HCT116 (cell line): ENCODE measurements around the gene CRTC1. TPM values are rescaled to one million over a fixed set of nuclear protein-coding genes. Genes with fewer than 3 reads are reported as not detected.

Experiments used
- ATAC-seq: fragments of 200-7000 bp; cut with Tn5 transposase; 2 replicates; pipeline ENCODE4 v1.9.1; 2020; ENCODE audit warnings: mild to moderate bottlenecking, moderate library complexity
- BruUV-seq: library from RNA; stranded (reverse); fragments of 400-500 nt; replicated peaks from 2 replicates; lab custom pipeline; 2021; lab: Mats Ljungman, UMichigan
- CTCF ChIA-PET: fragments of 300-600 bp; sonication (Branson Sonifier 250); formaldehyde crosslinking; loops from one replicate; lab custom pipeline; 2021; ENCODE audit warnings: antibody characterized with exemption; lab: Charles Lee
- POLR2A ChIA-PET: fragments of 300-600, 350-600 bp; sonication (Branson Sonifier 250); formaldehyde crosslinking; loops from one replicate; lab custom pipeline; 2021; ENCODE audit warnings: antibody characterized with exemption; lab: Charles Lee
- RAD21 ChIA-PET, 2 experiments: fragments of 300-600 bp; sonication (Branson Sonifier 250); formaldehyde crosslinking; loops; one replicate each; lab custom pipeline; 2023; ENCODE audit warnings: low total read pairs in 2 of 2; ENCODE audit not compliant: uncharacterized antibody in 2 of 2, unreplicated experiment in 2 of 2, low non-redundant PET in 1 of 2; lab: Charles Lee
- DNase-seq: peaks from one replicate; pipeline ENCODE4 v3.0.0-alpha.2; 2010; ENCODE audit warnings: low read depth, low spot score
- H2AFZ ChIP-seq: fragments of 200-600 bp; shearing (Covaris generic), sonication (generic); 2 replicates; pipeline ENCODE4 v1.6.1; 2017; ENCODE audit warnings: low read depth, mixed run types, mixed read lengths, antibody characterized with exemption, low read length; ENCODE audit not compliant: poor library complexity, severe bottlenecking
- H3K27ac ChIP-seq: 2 replicates; pipeline ENCODE4 v1.5.1; 2012; ENCODE audit warnings: low read depth, low read length
- H3K27me3 ChIP-seq: fragments of 200-600 bp; sonication (generic); 2 replicates; pipeline ENCODE4 v1.6.1; 2016; ENCODE audit warnings: mixed run types, low read length, mixed read lengths; ENCODE audit not compliant: insufficient read depth
- H3K36me3 ChIP-seq, 2 experiments: fragments of 200-500 bp in 1 of 2; fragments of 200-600 bp in 1 of 2; sonication (Bioruptor generic) in 1 of 2; sonication (generic) in 1 of 2; 2 replicates each; pipeline versions ENCODE4 v1.5.1 to v1.6.1; 2014 to 2016; ENCODE audit warnings: low read length in 2 of 2, inconsistent platforms in 1 of 2, mixed read lengths in 1 of 2, mixed run types in 1 of 2; ENCODE audit not compliant: insufficient read depth in 2 of 2, control insufficient read depth in 1 of 2
- H3K4me1 ChIP-seq, 2 experiments: fragments of 200-600 bp in 1 of 2; sonication (generic) in 1 of 2; 2 replicates each; pipeline versions ENCODE4 v1.5.1 to v1.6.1; 2012 to 2017; ENCODE audit warnings: low read length in 2 of 2, inconsistent platforms in 1 of 2, mild to moderate bottlenecking in 1 of 2, mixed read lengths in 1 of 2, mixed run types in 1 of 2, moderate library complexity in 1 of 2; ENCODE audit not compliant: insufficient read depth in 2 of 2, control insufficient read depth in 1 of 2
- H3K4me2 ChIP-seq: fragments of 200-600 bp; sonication (generic); 2 replicates; pipeline ENCODE4 v1.6.1; 2017; ENCODE audit warnings: mixed run types, low read length, mixed read lengths
- H3K4me3 ChIP-seq, 2 experiments: fragments of 200-600 bp in 1 of 2; sonication (generic) in 1 of 2; replicated peaks in 1 of 2; 2 replicates each; pipeline ENCODE4 v1.5.1; 2011 to 2016; ENCODE audit warnings: low read length in 2 of 2, control low read depth in 1 of 2, low read depth in 1 of 2, mild to moderate bottlenecking in 1 of 2, mixed read lengths in 1 of 2, mixed run types in 1 of 2
- H3K79me2 ChIP-seq: fragments of 200-600 bp; sonication (generic); 2 replicates; pipeline ENCODE4 v1.6.1; 2017; ENCODE audit warnings: mild to moderate bottlenecking, mixed run types, low read length, moderate library complexity, mixed read lengths; ENCODE audit not compliant: insufficient read depth
- H3K9ac ChIP-seq: fragments of 200-600 bp; sonication (generic); 2 replicates; pipeline ENCODE4 v1.6.1; 2016; ENCODE audit warnings: low read length, mixed read lengths
- H3K9me2 ChIP-seq: fragments of 200-600 bp; sonication (generic), shearing (Covaris generic); 2 replicates; pipeline ENCODE4 v1.6.1; 2017; ENCODE audit warnings: mixed run types, mild to moderate bottlenecking, moderate library complexity; ENCODE audit not compliant: insufficient read depth
- H3K9me3 ChIP-seq, 2 experiments: fragments of 200-500 bp in 1 of 2; fragments of 200-600 bp in 1 of 2; sonication (Bioruptor generic) in 1 of 2; sonication (generic) in 1 of 2; 2 replicates each; pipeline ENCODE4 v1.6.1; 2014 to 2017; ENCODE audit warnings: low read length in 2 of 2, mixed read lengths in 2 of 2, inconsistent platforms in 1 of 2, low read depth in 1 of 2, mild to moderate bottlenecking in 1 of 2, mixed run types in 1 of 2, moderate library complexity in 1 of 2; ENCODE audit not compliant: control insufficient read depth in 1 of 2, insufficient read depth in 1 of 2
- H4K20me1 ChIP-seq: fragments of 200-600 bp; sonication (generic), shearing (Covaris generic); 2 replicates; pipeline ENCODE4 v1.6.1; 2017; ENCODE audit warnings: mixed run types, mild to moderate bottlenecking, moderate library complexity; ENCODE audit not compliant: insufficient read depth
- ATF3 ChIP-seq: IDR thresholded peaks from 2 replicates; pipeline ENCODE4 v1.6.1; 2012
- CBX3 ChIP-seq: IDR thresholded peaks from 2 replicates; pipeline ENCODE4 v1.6.1; 2012; ENCODE audit warnings: low read depth
- EGR1 ChIP-seq: IDR thresholded peaks from 2 replicates; pipeline ENCODE4 v1.6.1; 2012; ENCODE audit warnings: low read depth
- ELF1 ChIP-seq: IDR thresholded peaks from 2 replicates; pipeline ENCODE4 v1.6.1; 2012; ENCODE audit warnings: low read depth, borderline replicate concordance
- EZH2 ChIP-seq: fragments of 200-600 bp; sonication (generic); IDR thresholded peaks from 2 replicates; pipeline ENCODE4 v1.6.1; 2017; ENCODE audit warnings: antibody characterized with exemption, mixed run types
- EZH2phosphoT487 ChIP-seq: fragments of 200-600 bp; IDR thresholded peaks from 2 replicates; pipeline ENCODE4 v1.6.1; 2018; ENCODE audit warnings: antibody characterized with exemption, borderline replicate concordance
- FOSL1 ChIP-seq: IDR thresholded peaks from 2 replicates; pipeline ENCODE4 v1.6.1; 2012; ENCODE audit warnings: low read depth
- MAX ChIP-seq: IDR thresholded peaks from 2 replicates; pipeline ENCODE4 v1.6.1; 2012
- POLR2A ChIP-seq: IDR thresholded peaks from 2 replicates; pipeline ENCODE4 v1.7.0; 2011; ENCODE audit warnings: borderline replicate concordance; ENCODE audit not compliant: insufficient read depth, insufficient read length; ENCODE audit errors: extremely low read depth
- POLR2AphosphoS5 ChIP-seq: IDR thresholded peaks from 2 replicates; pipeline ENCODE4 v1.6.1; 2011; ENCODE audit warnings: mild to moderate bottlenecking, low read depth, low read length, moderate library complexity
- RAD21 ChIP-seq: IDR thresholded peaks from 2 replicates; pipeline ENCODE4 v1.6.1; 2012; ENCODE audit warnings: low read depth, mild to moderate bottlenecking
- SP1 ChIP-seq: IDR thresholded peaks from 2 replicates; pipeline ENCODE4 v1.6.1; 2012; ENCODE audit warnings: low read depth
- SRF ChIP-seq: IDR thresholded peaks from 2 replicates; pipeline ENCODE4 v1.6.1; 2012; ENCODE audit warnings: low read depth
- YY1 ChIP-seq: IDR thresholded peaks from 2 replicates; pipeline ENCODE4 v1.6.1; 2011; ENCODE audit warnings: low read length, low read depth, moderate library complexity, mild to moderate bottlenecking; ENCODE audit not compliant: insufficient replicate concordance; ENCODE audit errors: extremely low read depth
- ZFX ChIP-seq: fragments of 450-650 bp; IDR thresholded peaks from 2 replicates; pipeline ENCODE4 v1.6.1; 2017
- ZNF274 ChIP-seq: fragments of 200-500 bp; sonication (Bioruptor generic); IDR thresholded peaks from 2 replicates; pipeline ENCODE4 v1.6.1; 2014; ENCODE audit warnings: mild to moderate bottlenecking, low read depth, low read length, inconsistent platforms
- intact Hi-C: fragments of 100-400 bp; cut with micrococcal nuclease; formaldehyde crosslinking; loops from 2 replicates; pipeline ENCODE4 v1.10.0; 2022
- total RNA-seq: library from RNA; stranded (reverse); gene quantifications from one replicate; pipeline ENCODE4 v1.2.1, GENCODE V29; 2021; ENCODE audit not compliant: unreplicated experiment
- TF ChIP-seq, protein P1 (sequence below): IDR thresholded peaks from 2 replicates; pipeline ENCODE4 v1.6.1; 2012; ENCODE audit warnings: low read depth

CRTC1 gene
- total RNA-seq, 1 experiment from 2014 or later: 14.9 TPM

DNA sequence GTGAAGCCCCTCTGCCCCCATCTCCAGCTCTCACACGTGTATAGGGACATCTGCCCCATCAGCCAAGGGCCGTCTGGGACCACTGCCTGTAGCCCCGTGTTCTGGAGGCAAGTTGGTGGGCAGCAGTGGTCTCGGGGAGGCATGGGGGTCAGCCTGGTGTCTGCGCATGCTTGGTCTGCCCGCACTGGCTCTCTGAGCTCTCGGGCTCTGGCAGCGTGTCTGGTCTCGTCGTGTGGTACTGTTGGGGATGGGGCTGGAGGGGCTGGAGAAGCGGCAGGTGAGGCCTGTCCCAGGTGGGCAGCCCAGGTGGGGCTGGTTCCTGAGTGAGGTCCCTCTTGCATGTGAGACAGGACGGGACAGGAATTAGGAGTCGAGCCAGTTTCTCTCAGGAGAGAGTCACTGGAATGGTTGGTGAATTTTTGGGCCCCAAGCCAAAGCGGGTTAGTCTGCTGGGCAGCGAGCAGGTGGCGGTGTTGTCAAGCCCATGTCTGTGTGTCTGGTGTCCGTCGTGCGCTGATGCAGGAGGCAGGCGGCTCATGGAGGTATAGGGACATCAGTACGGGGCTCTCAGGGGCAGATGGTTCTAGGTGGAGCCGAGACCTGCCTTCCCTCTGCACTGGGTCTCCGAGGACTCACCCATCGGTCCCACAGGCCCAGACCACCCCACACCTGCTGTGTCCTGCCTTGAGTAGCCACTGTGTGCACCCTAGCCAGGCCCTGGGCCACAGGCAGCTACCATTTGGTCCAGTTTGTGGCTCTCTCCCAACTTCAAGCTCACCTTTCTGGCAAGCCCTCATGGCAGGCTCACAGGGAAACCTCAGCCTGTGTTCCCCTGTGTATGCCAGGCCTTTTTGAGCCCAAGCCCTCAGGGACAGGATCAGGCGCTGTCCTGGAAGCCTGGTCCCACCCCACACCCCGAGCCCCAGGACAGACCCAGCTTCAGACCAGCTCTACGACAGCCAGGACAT, 89.4 kb downstream of the CRTC1 start:
- Histone ChIP-seq H2AFZ (no peak overlapping the region), H3K36me3 (no peaks in the 10 kb centered on the region), H3K9me3 (no peaks in the 10 kb centered on the region), H3K4me2 (no peak overlapping the region)
- BruUV-seq: no TSS peak
- RAD21 ChIA-PET: no interaction called here
- TF ChIP-seq SP1 (no peak), ELF1 (no peak), FOSL1 (no peak), ATF3 (no peak), POLR2AphosphoS5 (no peak), EGR1 (no peak), ZFX (no peak), ZNF274 (no peak)
- TF ChIP-seq, all 23 proteins: peak for 0
- no peak overlapping the region for H3K9ac ChIP-seq
- DNase-seq (no peak), ATAC-seq (no peak)
- intact Hi-C loops: no loop called here
- no peaks in the 10 kb centered on the region for H3K79me2 ChIP-seq
- POLR2A ChIA-PET: no interaction called here
- H4K20me1 ChIP-seq: no peaks in the 10 kb centered on the region
- H3K4me1 ChIP-seq: peaks cover 0 to 14% of the 10 kb centered on the region in 2 experiments; a peak in 2 of 4 replicates
- H3K4me3 ChIP-seq: no peak overlapping the region
- H3K9me2 ChIP-seq: no peaks in the 10 kb centered on the region
- no peaks in the 10 kb centered on the region for H3K27me3 ChIP-seq
- no peak overlapping the region for H3K27ac ChIP-seq
- CTCF ChIA-PET: interaction anchor here (1.4 kb wide), 1 partner anchor 74 kb away, joined by 5 read pairs; no protein-coding TSS in a partner anchor

DNA sequence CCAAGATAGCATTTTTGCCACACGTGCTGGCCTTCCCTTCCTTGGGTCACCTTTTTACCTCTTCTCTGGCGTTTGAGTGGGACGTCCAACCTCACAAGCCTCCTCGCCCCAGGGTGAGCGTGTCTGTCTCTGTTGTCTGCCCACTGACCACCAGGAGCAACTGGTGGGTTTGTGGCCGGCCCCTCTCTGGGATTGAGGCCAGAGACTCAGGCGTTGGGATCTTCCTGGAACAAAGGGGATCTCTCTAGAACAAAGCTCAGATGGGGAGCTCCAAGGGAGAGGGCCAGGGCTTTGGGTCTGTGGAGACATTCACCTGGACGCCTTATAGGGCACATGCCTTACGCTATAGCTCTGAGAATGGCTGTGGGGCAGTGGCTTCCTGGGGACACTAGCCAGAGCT, 90.2 kb downstream of the CRTC1 start:
- Histone ChIP-seq H3K27me3 (no peaks in the 10 kb centered on the region), H3K36me3 (no peaks in the 10 kb centered on the region), H3K4me2 (no peak overlapping the region), H3K79me2 (no peaks in the 10 kb centered on the region), H2AFZ (no peak overlapping the region), H3K9me2 (no peaks in the 10 kb centered on the region), H4K20me1 (no peaks in the 10 kb centered on the region), H3K4me1 (peaks cover 0 to 14% of the 10 kb centered on the region in 2 experiments; a peak in 2 of 4 replicates), H3K27ac (no peak overlapping the region), H3K9me3 (no peaks in the 10 kb centered on the region), H3K4me3 (no peak overlapping the region), H3K9ac (no peak overlapping the region)
- POLR2A ChIA-PET: no interaction called here
- ATAC-seq: no peak
- no peak for DNase-seq
- intact Hi-C loops: no loop called here
- RAD21 ChIA-PET: no interaction called here
- no TSS peak for BruUV-seq
- CTCF ChIA-PET: no interaction called here
- TF ChIP-seq EZH2phosphoT487 (no peak), MAX (no peak), SRF (no peak), FOSL1 (no peak), EZH2 (no peak), SP1 (no peak), ZFX (no peak), POLR2AphosphoS5 (no peak), YY1 (no peak), RAD21 (no peak), CBX3 (no peak), POLR2A (no peak)
- TF ChIP-seq, protein P1, sequence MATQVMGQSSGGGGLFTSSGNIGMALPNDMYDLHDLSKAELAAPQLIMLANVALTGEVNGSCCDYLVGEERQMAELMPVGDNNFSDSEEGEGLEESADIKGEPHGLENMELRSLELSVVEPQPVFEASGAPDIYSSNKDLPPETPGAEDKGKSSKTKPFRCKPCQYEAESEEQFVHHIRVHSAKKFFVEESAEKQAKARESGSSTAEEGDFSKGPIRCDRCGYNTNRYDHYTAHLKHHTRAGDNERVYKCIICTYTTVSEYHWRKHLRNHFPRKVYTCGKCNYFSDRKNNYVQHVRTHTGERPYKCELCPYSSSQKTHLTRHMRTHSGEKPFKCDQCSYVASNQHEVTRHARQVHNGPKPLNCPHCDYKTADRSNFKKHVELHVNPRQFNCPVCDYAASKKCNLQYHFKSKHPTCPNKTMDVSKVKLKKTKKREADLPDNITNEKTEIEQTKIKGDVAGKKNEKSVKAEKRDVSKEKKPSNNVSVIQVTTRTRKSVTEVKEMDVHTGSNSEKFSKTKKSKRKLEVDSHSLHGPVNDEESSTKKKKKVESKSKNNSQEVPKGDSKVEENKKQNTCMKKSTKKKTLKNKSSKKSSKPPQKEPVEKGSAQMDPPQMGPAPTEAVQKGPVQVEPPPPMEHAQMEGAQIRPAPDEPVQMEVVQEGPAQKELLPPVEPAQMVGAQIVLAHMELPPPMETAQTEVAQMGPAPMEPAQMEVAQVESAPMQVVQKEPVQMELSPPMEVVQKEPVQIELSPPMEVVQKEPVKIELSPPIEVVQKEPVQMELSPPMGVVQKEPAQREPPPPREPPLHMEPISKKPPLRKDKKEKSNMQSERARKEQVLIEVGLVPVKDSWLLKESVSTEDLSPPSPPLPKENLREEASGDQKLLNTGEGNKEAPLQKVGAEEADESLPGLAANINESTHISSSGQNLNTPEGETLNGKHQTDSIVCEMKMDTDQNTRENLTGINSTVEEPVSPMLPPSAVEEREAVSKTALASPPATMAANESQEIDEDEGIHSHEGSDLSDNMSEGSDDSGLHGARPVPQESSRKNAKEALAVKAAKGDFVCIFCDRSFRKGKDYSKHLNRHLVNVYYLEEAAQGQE: no peak
